Epithelial cell of esophagus (primary cell): ENCODE data around the gene FGD6.
A peak's percentile ranks its signal among the peaks of the same experiment; 100 is the strongest.

Experiments used
- DNase-seq: peaks from one replicate; pipeline ENCODE4 v3.0.0; 2010; ENCODE audit warnings: low read depth
- H3K4me3 ChIP-seq: 2 replicates; pipeline ENCODE4 v1.5.1; 2011; ENCODE audit warnings: mild to moderate bottlenecking, low read length, control low read depth
- TF ChIP-seq, protein P1 (sequence below): IDR thresholded peaks from 2 replicates; pipeline ENCODE4 v1.5.1; 2011; ENCODE audit warnings: low read depth, mild to moderate bottlenecking, low read length, control low read depth, inconsistent platforms; ENCODE audit not compliant: insufficient read depth; ENCODE audit errors: missing control alignments

FGD6 gene

GRCh38 chr12:95217377-95218149 lies at the start of gene FGD6, which contains the start of gene VEZT:
FGD6 (minus strand) TSS chr12:95217467; CDS start chr12:95217240, 227 bp downstream.
VEZT (plus strand) TSS chr12:95217807; CDS start chr12:95217851, 44 bp downstream.
- peak within 1 kb of the TSS; percentile 88 for H3K4me3 ChIP-seq
- TF ChIP-seq, protein P1, sequence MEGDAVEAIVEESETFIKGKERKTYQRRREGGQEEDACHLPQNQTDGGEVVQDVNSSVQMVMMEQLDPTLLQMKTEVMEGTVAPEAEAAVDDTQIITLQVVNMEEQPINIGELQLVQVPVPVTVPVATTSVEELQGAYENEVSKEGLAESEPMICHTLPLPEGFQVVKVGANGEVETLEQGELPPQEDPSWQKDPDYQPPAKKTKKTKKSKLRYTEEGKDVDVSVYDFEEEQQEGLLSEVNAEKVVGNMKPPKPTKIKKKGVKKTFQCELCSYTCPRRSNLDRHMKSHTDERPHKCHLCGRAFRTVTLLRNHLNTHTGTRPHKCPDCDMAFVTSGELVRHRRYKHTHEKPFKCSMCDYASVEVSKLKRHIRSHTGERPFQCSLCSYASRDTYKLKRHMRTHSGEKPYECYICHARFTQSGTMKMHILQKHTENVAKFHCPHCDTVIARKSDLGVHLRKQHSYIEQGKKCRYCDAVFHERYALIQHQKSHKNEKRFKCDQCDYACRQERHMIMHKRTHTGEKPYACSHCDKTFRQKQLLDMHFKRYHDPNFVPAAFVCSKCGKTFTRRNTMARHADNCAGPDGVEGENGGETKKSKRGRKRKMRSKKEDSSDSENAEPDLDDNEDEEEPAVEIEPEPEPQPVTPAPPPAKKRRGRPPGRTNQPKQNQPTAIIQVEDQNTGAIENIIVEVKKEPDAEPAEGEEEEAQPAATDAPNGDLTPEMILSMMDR = peak; percentile 56
- DNase-seq = peak; percentile 100

DNA sequence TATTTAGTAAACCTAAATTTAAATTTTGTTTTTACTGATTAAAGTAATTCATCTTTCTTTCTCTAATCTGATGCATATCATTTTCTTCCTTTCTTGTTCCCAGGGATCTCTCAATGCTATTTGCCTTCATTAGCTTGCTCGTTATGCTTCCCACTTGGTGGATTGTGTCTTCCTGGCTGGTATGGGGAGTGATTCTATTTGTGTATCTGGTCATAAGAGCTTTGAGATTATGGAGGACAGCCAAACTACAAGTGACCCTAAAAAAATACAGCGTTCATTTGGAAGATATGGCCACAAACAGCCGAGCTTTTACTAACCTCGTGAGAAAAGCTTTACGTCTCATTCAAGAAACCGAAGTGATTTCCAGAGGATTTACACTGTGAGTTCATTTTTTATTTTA lies 49.0 kb upstream of the FGD6 start:
- no peak for DNase-seq
- H3K4me3 ChIP-seq = no peak overlapping the region
- TF ChIP-seq, protein P1 = no peak

DNA sequence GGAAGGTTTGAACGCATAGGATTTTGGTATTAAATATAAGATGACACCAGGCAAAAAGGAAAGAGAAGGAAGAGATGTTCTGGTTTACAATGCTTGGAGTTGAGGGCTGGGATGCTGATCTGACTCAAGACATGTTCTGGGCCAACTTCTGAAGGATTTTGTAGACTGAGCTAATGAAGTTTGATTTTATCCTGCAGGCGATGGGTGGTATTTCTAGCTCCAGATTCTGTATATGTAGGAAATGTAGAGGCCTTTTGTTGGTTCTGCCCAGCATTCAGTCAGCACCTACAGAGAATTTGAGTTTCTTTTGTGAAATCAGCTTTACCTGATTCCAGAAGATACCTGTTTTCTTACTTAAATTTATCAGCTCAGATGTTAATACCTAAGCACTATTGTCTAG lies 48.5 kb upstream of the FGD6 start:
- TF ChIP-seq, protein P1 = no peak

DNA sequence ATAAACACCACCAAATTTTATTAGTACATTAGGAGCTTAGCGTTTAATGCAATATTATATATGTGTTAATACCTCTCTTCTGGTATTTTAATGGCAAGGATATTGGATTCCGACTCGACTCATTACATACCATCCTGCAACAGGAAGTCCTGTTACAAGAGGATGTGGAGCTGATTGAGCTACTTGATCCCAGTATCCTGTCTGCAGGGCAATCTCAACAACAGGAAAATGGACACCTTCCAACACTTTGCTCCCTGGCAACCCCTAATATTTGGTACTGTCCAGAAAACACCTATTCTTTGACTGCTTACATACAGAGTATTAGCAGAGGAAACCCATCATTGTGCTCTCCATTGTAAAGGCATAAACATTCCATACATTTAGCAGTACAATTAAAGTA lies 45.5 kb upstream of the FGD6 start:
- H3K4me3 ChIP-seq = no peak overlapping the region
- TF ChIP-seq, protein P1 = no peak
- DNase-seq = no peak

More for the DNA sequence above, 48.5 kb upstream of the FGD6 start:
- H3K4me3 ChIP-seq = no peak overlapping the region
- DNase-seq = no peak

- TF ChIP-seq, protein P1 = no peak
- DNase-seq = no peak
- H3K4me3 ChIP-seq = no peak overlapping the region
These were observed 43.8 kb upstream of the FGD6 start for GRCh38 chr12:95261109-95261508.

DNA sequence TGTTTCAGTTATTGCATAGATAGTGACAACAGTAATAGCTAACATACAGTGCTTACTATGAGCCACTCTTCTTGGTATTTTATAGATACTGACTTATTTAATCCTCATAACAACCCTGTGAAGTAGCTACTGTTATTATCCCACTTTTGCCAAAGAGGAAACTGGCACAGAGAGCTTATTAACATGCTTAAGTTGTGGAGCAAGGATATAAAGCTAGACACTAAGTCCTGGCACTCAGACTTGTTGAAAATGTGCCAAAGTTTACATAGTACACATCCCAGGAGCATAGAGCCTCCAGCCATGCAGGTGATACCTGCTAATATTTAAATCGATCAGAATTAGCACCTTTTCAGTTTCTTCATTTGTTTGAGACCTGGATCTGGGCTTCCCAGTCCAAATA lies 42.1 kb upstream of the FGD6 start:
- DNase-seq = no peak
- TF ChIP-seq, protein P1 = no peak
- H3K4me3 ChIP-seq = no peak overlapping the region

DNA sequence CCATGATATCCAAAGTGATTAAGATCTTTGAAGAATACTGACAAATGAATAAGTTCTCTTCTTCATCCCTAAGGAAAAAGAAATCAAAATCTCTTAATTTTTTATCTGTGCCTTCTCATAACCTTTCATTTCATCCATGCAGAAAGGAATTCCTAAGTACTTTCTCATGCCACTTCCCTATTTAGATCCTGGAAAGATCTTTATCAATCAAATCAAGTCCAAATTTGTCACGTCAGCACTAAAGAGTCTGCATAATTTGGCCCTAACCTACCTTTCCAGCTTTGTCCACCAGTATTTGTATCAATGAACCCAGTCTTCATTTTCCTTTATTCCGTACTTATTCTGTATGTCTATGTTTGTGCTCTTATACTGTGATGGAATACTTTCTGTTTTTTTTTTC lies 41.5 kb upstream of the FGD6 start:
- no peak for DNase-seq
- TF ChIP-seq, protein P1 = no peak
- H3K4me3 ChIP-seq = no peak overlapping the region
